MCF 10A (cell line): ENCODE results near the gene APBA3. TPM values are rescaled to one million over a fixed set of nuclear protein-coding genes. Genes with fewer than 3 reads are reported as not detected.
A peak's percentile ranks its signal among the peaks of the same experiment; 100 is the strongest.

Source experiments
- BruUV-seq: library from RNA; stranded (reverse); fragments of 400-500 nt; replicated peaks from 2 replicates; lab custom pipeline; 2021; lab: Mats Ljungman, UMichigan
- CTCF ChIA-PET: fragments of 300-600 bp; sonication (Branson Sonifier 250); formaldehyde crosslinking; extraction: SDS; loops from one replicate; lab custom pipeline; 2021; ENCODE audit warnings: antibody characterized with exemption, inconsistent platforms; lab: Yijun Ruan, JAX
- POLR2A ChIA-PET: fragments of 300-600, 350-650 bp; sonication (Branson Sonifier 250); formaldehyde crosslinking; extraction: SDS; loops from one replicate; lab custom pipeline; 2020; ENCODE audit warnings: antibody characterized with exemption, inconsistent platforms; lab: Yijun Ruan, JAX
- DNase-seq: peaks from one replicate; pipeline ENCODE4 v3.0.0-alpha.2; 2018; ENCODE audit not compliant: unreplicated experiment
- H3K27ac Mint-ChIP-seq: one replicate; pipeline ENCODE4 v1.8.0; 2022; ENCODE audit warnings: mild to moderate bottlenecking, low read depth, mixed read lengths; ENCODE audit not compliant: unreplicated experiment
- H3K27me3 Mint-ChIP-seq: one replicate; pipeline ENCODE4 v1.8.0; 2022; ENCODE audit warnings: mixed read lengths; ENCODE audit not compliant: insufficient read depth, unreplicated experiment
- H3K36me3 Mint-ChIP-seq: one replicate; pipeline ENCODE4 v1.8.0; 2022; ENCODE audit warnings: mild to moderate bottlenecking, moderate library complexity, mixed read lengths; ENCODE audit not compliant: insufficient read depth, unreplicated experiment
- H3K4me1 Mint-ChIP-seq: one replicate; pipeline ENCODE4 v1.8.0; 2022; ENCODE audit warnings: mixed read lengths; ENCODE audit not compliant: insufficient read depth, unreplicated experiment
- H3K4me3 Mint-ChIP-seq: one replicate; pipeline ENCODE4 v1.8.0; 2022; ENCODE audit warnings: mild to moderate bottlenecking, moderate library complexity, mixed read lengths; ENCODE audit not compliant: unreplicated experiment
- H3K9me3 Mint-ChIP-seq: one replicate; pipeline ENCODE4 v1.8.0; 2022; ENCODE audit warnings: mixed read lengths; ENCODE audit not compliant: unreplicated experiment
- CTCF ChIP-seq: fragments of 200-600 bp; IDR thresholded peaks from one replicate; pipeline ENCODE4 v1.8.0; 2022; ENCODE audit warnings: antibody characterized with exemption, mild to moderate bottlenecking; ENCODE audit not compliant: unreplicated experiment
- intact Hi-C: fragments of 100-400 bp; cut with micrococcal nuclease; formaldehyde crosslinking; loops from 2 replicates; pipeline ENCODE4 v1.14.1; 2022
- total RNA-seq: library from RNA; stranded (reverse); gene quantifications from 2 replicates; pipeline ENCODE4 v1.2.3, GENCODE V29; 2022

Gene APBA3
- total RNA-seq, 1 experiment from 2014 or later = 22.9 TPM

GRCh38 chr19:3719868-3720267, 41.6 kb downstream of the APBA3 start:
- H3K27ac Mint-ChIP-seq = no peak overlapping the region
- TF ChIP-seq CTCF = no peak
- H3K27me3 Mint-ChIP-seq = peaks cover 11% of the 10 kb centered on the region
- BruUV-seq = no TSS peak
- H3K36me3 Mint-ChIP-seq = no peaks in the 10 kb centered on the region
- no peaks in the 10 kb centered on the region for H3K9me3 Mint-ChIP-seq
- intact Hi-C loops = no loop called here
- ChIA-PET CTCF (no interaction called here), POLR2A (interaction anchor here (1.2 kb wide), 1 partner anchor 35 kb away, joined by 4 read pairs; no protein-coding TSS in a partner anchor)
- H3K4me1 Mint-ChIP-seq = peaks cover 2% of the 10 kb centered on the region
- DNase-seq = no peak
- H3K4me3 Mint-ChIP-seq = no peak overlapping the region

- Mint-ChIP-seq H3K27me3 (peaks cover 3% of the 10 kb centered on the region), H3K36me3 (no peaks in the 10 kb centered on the region), H3K4me1 (peaks cover 7% of the 10 kb centered on the region), H3K9me3 (no peaks in the 10 kb centered on the region), H3K4me3 (no peak overlapping the region), H3K27ac (no peak overlapping the region)
- DNase-seq = no peak
- ChIA-PET CTCF (interaction anchor here (0.9 to 1.3 kb wide), 2 partner anchors 16 to 132 kb away, joined by 3 to 4 read pairs; partner anchors contain the start of gene PIP5K1C), POLR2A (no interaction called here)
- no peak for TF ChIP-seq CTCF
- BruUV-seq = no TSS peak
- intact Hi-C loops = no loop called here
These were observed 45.3 kb downstream of the APBA3 start for GRCh38 chr19:3716147-3716668.

GRCh38 chr19:3712663-3713611, 48.6 kb downstream of the APBA3 start:
- no TSS peak for BruUV-seq
- peak; percentile 62 for DNase-seq
- Mint-ChIP-seq H3K9me3 (no peaks in the 10 kb centered on the region), H3K36me3 (no peaks in the 10 kb centered on the region), H3K4me3 (no peak overlapping the region), H3K4me1 (peaks cover 13% of the 10 kb centered on the region), H3K27me3 (no peaks in the 10 kb centered on the region), H3K27ac (no peak overlapping the region)
- no peak for TF ChIP-seq CTCF
- ChIA-PET POLR2A (no interaction called here), CTCF (interaction anchor here (0.6 to 1.1 kb wide), 2 partner anchors 12 to 48 kb away, joined by 3 to 5 read pairs; partner anchors contain the start of gene PIP5K1C)
- intact Hi-C loops = no loop called here

GRCh38 chr19:3710265-3710812, 51.2 kb downstream of the APBA3 start:
- POLR2A ChIA-PET = no interaction called here
- H3K36me3 Mint-ChIP-seq = no peaks in the 10 kb centered on the region

More at GRCh38 chr19:3710265-3710812, 51.2 kb downstream of the APBA3 start:
- H3K4me1 Mint-ChIP-seq = peaks cover 13% of the 10 kb centered on the region
- DNase-seq = peak; percentile 97
- peak overlapping the region; percentile 38 for H3K4me3 Mint-ChIP-seq
- no peaks in the 10 kb centered on the region for H3K27me3 Mint-ChIP-seq
- intact Hi-C loops = no loop called here
- H3K9me3 Mint-ChIP-seq = no peaks in the 10 kb centered on the region
- BruUV-seq = no TSS peak
- no peak for TF ChIP-seq CTCF
- CTCF ChIA-PET = interaction anchor here (0.6 to 1.6 kb wide), 4 partner anchors 10 to 37 kb away, joined by 3 to 5 read pairs (median 4); partner anchors contain the start of gene PIP5K1C
- H3K27ac Mint-ChIP-seq = no peak overlapping the region
